ENCODE measurements around the gene DOCK2. TPM values are rescaled to one million over a fixed set of nuclear protein-coding genes. Genes with fewer than 3 reads are reported as not detected.

DOCK2 gene
- polyA plus RNA-seq, 1 experiment: 1.6 TPM

GRCh38 chr5:169703813-169704212, 66.7 kb downstream of the DOCK2 start:
- CTCF ChIA-PET: interaction anchor here (3.2 to 4.3 kb wide), 2 partner anchors 8 to 368 kb away, joined by 18 to 67 read pairs; no protein-coding TSS in a partner anchor
- DNase-seq (ENCODE audit: low read depth, low spot score): no peak
- Histone ChIP-seq H3K4me3 (ENCODE audit: low read depth, low read length) (no peak overlapping the region), H3K27ac (ENCODE audit: low read depth, low read length) (no peak overlapping the region), H3K27me3 (ENCODE audit: control insufficient read depth, insufficient read depth, low read length) (no peaks in the 10 kb centered on the region), H3K9me3 (ENCODE audit: control insufficient read depth, insufficient read depth, low read length) (no peaks in the 10 kb centered on the region)
- no peak for TF ChIP-seq CTCF (IDR thresholded peaks at IDR 0.05; ENCODE audit: low read depth, low read length)
- POLR2A ChIA-PET: no interaction called here

GRCh38 chr5:169705322-169705721, 68.2 kb downstream of the DOCK2 start:
- H3K27me3 ChIP-seq (ENCODE audit: control insufficient read depth, insufficient read depth, low read length): no peaks in the 10 kb centered on the region
- CTCF ChIA-PET: interaction anchor here (2.3 kb wide), 1 partner anchor 365 kb away, joined by 10 read pairs; no protein-coding TSS in a partner anchor
- H3K27ac ChIP-seq (ENCODE audit: low read depth, low read length): no peak overlapping the region
- no peak for TF ChIP-seq CTCF (IDR thresholded peaks at IDR 0.05; ENCODE audit: low read depth, low read length)
- H3K9me3 ChIP-seq (ENCODE audit: control insufficient read depth, insufficient read depth, low read length): no peaks in the 10 kb centered on the region
- POLR2A ChIA-PET: no interaction called here
- no peak overlapping the region for H3K4me3 ChIP-seq (ENCODE audit: low read depth, low read length)
- DNase-seq (ENCODE audit: low read depth, low spot score): no peak

- no peaks in the 10 kb centered on the region for H3K27me3 ChIP-seq (ENCODE audit: control insufficient read depth, insufficient read depth, low read length)
- no peak overlapping the region for H3K4me3 ChIP-seq (ENCODE audit: low read depth, low read length)
- ChIA-PET POLR2A (interaction anchor here (0.9 to 1.5 kb wide), 2 partner anchors 10 to 97 kb away, joined by 3 to 9 read pairs; no protein-coding TSS in a partner anchor), CTCF (interaction anchor here (2.3 kb wide), 1 partner anchor 365 kb away, joined by 10 read pairs; no protein-coding TSS in a partner anchor)
- TF ChIP-seq CTCF (IDR thresholded peaks at IDR 0.05; ENCODE audit: low read depth, low read length): no peak
- H3K9me3 ChIP-seq (ENCODE audit: control insufficient read depth, insufficient read depth, low read length): no peaks in the 10 kb centered on the region
- H3K27ac ChIP-seq (ENCODE audit: low read depth, low read length): no peak overlapping the region
- no peak for DNase-seq (ENCODE audit: low read depth, low spot score)
Measured at GRCh38 chr5:169706071-169706470, 69.0 kb downstream of the DOCK2 start.

GRCh38 chr5:169706758-169707450, 69.8 kb downstream of the DOCK2 start:
- CTCF ChIA-PET: interaction anchor here (0.7 to 2.3 kb wide), 3 partner anchors 264 to 364 kb away, joined by 3 to 10 read pairs (median 6); no protein-coding TSS in a partner anchor
- POLR2A ChIA-PET: interaction anchor here (0.9 to 1.5 kb wide), 2 partner anchors 10 to 96 kb away, joined by 3 to 9 read pairs; no protein-coding TSS in a partner anchor
- Histone ChIP-seq H3K27me3 (ENCODE audit: control insufficient read depth, insufficient read depth, low read length) (no peaks in the 10 kb centered on the region), H3K27ac (ENCODE audit: low read depth, low read length) (peak overlapping the region; percentile 67), H3K9me3 (ENCODE audit: control insufficient read depth, insufficient read depth, low read length) (no peaks in the 10 kb centered on the region), H3K4me3 (ENCODE audit: low read depth, low read length) (no peak overlapping the region)
- no peak for TF ChIP-seq CTCF (IDR thresholded peaks at IDR 0.05; ENCODE audit: low read depth, low read length)
- peak; percentile 37 for DNase-seq (ENCODE audit: low read depth, low spot score)

GRCh38 chr5:169707686-169708085, 70.6 kb downstream of the DOCK2 start:
- Histone ChIP-seq H3K4me3 (ENCODE audit: low read depth, low read length) (no peak overlapping the region), H3K27me3 (ENCODE audit: control insufficient read depth, insufficient read depth, low read length) (no peaks in the 10 kb centered on the region), H3K27ac (ENCODE audit: low read depth, low read length) (no peak overlapping the region), H3K9me3 (ENCODE audit: control insufficient read depth, insufficient read depth, low read length) (no peaks in the 10 kb centered on the region)
- TF ChIP-seq CTCF (IDR thresholded peaks at IDR 0.05; ENCODE audit: low read depth, low read length): no peak
- ChIA-PET CTCF (interaction anchor here (0.7 kb wide), 1 partner anchor 264 kb away, joined by 6 read pairs; no protein-coding TSS in a partner anchor), POLR2A (no interaction called here)
- DNase-seq (ENCODE audit: low read depth, low spot score): no peak

Measured in AG04450 (cell line).